Loucy (cell line): ENCODE measurements around the gene AURKAIP1.

Experiments used
- CTCF ChIP-seq: fragments of 200-600 bp; sonication (generic); conservative IDR thresholded peaks from 2 replicates; pipeline ENCODE4 v1.5.1; 2014; ENCODE audit warnings: mild to moderate bottlenecking, antibody characterized with exemption, low read length
- EZH2phosphoT487 ChIP-seq: fragments of 200-600 bp; IDR thresholded peaks from 2 replicates; pipeline ENCODE4 v1.6.1; 2018; ENCODE audit warnings: antibody characterized with exemption, mild to moderate bottlenecking, moderate library complexity, borderline replicate concordance

GRCh38 chr1:1361982-1362423 is 13.0 kb downstream of the AURKAIP1 start:
- TF ChIP-seq CTCF (no peak), EZH2phosphoT487 (no peak)
